Panc1 (cell line): ENCODE results near the gene ATP1B4. TPM values are rescaled to one million over a fixed set of nuclear protein-coding genes. Genes with fewer than 3 reads are reported as not detected.

Experiments
- ATAC-seq: fragments of 200-7000 bp; cut with Tn5 transposase; 2 replicates; pipeline ENCODE4 v1.9.1; 2020; ENCODE audit warnings: mild to moderate bottlenecking, moderate library complexity
- BruUV-seq: library from RNA; stranded (reverse); fragments of 400-500 nt; replicated peaks from 2 replicates; lab custom pipeline; 2021; lab: Mats Ljungman, UMichigan
- CTCF ChIA-PET: fragments of 300-600 bp; sonication (Branson Sonifier 250); formaldehyde crosslinking; loops from one replicate; lab custom pipeline; 2022; ENCODE audit warnings: antibody characterized with exemption; lab: Charles Lee
- POLR2A ChIA-PET: fragments of 300-600 bp; sonication (Branson Sonifier 250); formaldehyde crosslinking; loops from one replicate; lab custom pipeline; 2022; ENCODE audit warnings: antibody characterized with exemption; lab: Charles Lee
- DNase-seq: peaks from one replicate; pipeline ENCODE4 v3.0.0-alpha.2; 2010; ENCODE audit warnings: low read depth, low spot score
- H3K27ac ChIP-seq: 2 replicates; pipeline ENCODE4 v1.5.1; 2011; ENCODE audit warnings: mild to moderate bottlenecking, low read length, inconsistent platforms
- H3K27me3 ChIP-seq: fragments of 200-500 bp; sonication (Bioruptor generic); 2 replicates; pipeline ENCODE4 v1.6.0; 2014; ENCODE audit warnings: low read length, inconsistent platforms; ENCODE audit not compliant: control insufficient read depth, insufficient read depth
- H3K36me3 ChIP-seq: fragments of 200-500 bp; sonication (Bioruptor generic); 2 replicates; pipeline ENCODE4 v1.5.1; 2014; ENCODE audit warnings: inconsistent platforms, mild to moderate bottlenecking, low read length, moderate library complexity; ENCODE audit not compliant: control insufficient read depth, insufficient read depth
- H3K4me1 ChIP-seq: 2 replicates; pipeline ENCODE4 v1.5.1; 2011; ENCODE audit warnings: inconsistent platforms, mild to moderate bottlenecking, low read length, moderate library complexity; ENCODE audit not compliant: control insufficient read depth, insufficient read depth
- H3K4me3 ChIP-seq, 2 experiments: 2 replicates each; pipeline ENCODE4 v1.5.1; 2011 to 2012; ENCODE audit warnings: low read depth in 2 of 2, low read length in 2 of 2, mild to moderate bottlenecking in 2 of 2, inconsistent platforms in 1 of 2, moderate library complexity in 1 of 2
- H3K9me3 ChIP-seq: fragments of 200-500 bp; sonication (Bioruptor generic); 2 replicates; pipeline ENCODE4 v1.5.1; 2014; ENCODE audit warnings: low read depth, mild to moderate bottlenecking, inconsistent platforms, low read length, moderate library complexity; ENCODE audit not compliant: control insufficient read depth, insufficient read depth
- CTCF ChIP-seq: fragments of 450-650 bp; IDR thresholded peaks from 2 replicates; pipeline ENCODE4 v1.5.1; 2017; ENCODE audit warnings: mild to moderate bottlenecking
- POLR2AphosphoS5 ChIP-seq: IDR thresholded peaks from 2 replicates; pipeline ENCODE4 v1.6.1; 2012; ENCODE audit warnings: mild to moderate bottlenecking, low read depth, low read length, moderate library complexity
- REST ChIP-seq, 2 experiments: IDR thresholded peaks; 2 replicates each; pipeline ENCODE4 v1.6.1; 2011 to 2012; ENCODE audit warnings: low read depth in 2 of 2, control low read depth in 1 of 2, low read length in 1 of 2, mild to moderate bottlenecking in 1 of 2, moderate library complexity in 1 of 2; ENCODE audit not compliant: insufficient read depth in 1 of 2
- SIN3A ChIP-seq: IDR thresholded peaks from 2 replicates; pipeline ENCODE4 v1.6.1; 2012; ENCODE audit warnings: low read depth, mild to moderate bottlenecking, low read length, moderate library complexity, borderline replicate concordance; ENCODE audit not compliant: insufficient read depth
- TCF7L2 ChIP-seq: IDR thresholded peaks from 2 replicates; pipeline ENCODE4 v1.6.1; 2011; ENCODE audit warnings: mild to moderate bottlenecking, low read depth, low read length, inconsistent platforms
- in situ Hi-C: cut with HindIII; loops from 2 replicates; pipeline ENCODE4 v1.10.0; 2016; ENCODE audit warnings: low sequenced_read_pairs, low pct_unique_long_range_greater_than_20kb
- intact Hi-C: fragments of 100-400 bp; cut with micrococcal nuclease; formaldehyde crosslinking; loops from one replicate; pipeline ENCODE4 v1.10.0; 2022; ENCODE audit not compliant: unreplicated experiment
- total RNA-seq: library from RNA; stranded (reverse); gene quantifications from one replicate; pipeline ENCODE4 v1.2.1, GENCODE V29; 2021; ENCODE audit not compliant: unreplicated experiment

Gene ATP1B4
- total RNA-seq, 1 experiment from 2014 or later = not detected

GRCh38 chrX:120406638-120407037 lies 44.7 kb downstream of the ATP1B4 start:
- TF ChIP-seq SIN3A (no peak), REST (IDR thresholded peaks at IDR 0.05; ENCODE audit: insufficient read depth in 1 of 2, low read depth in 2 of 2, low read length in 1 of 2) (no peak), TCF7L2 (no peak), POLR2AphosphoS5 (no peak), CTCF (no peak)
- H3K27me3 ChIP-seq = peaks cover 2% of the 10 kb centered on the region; the same call in 1 of the 2 replicates
- no peak for ATAC-seq
- in situ Hi-C loops = no loop called here
- CTCF ChIA-PET = no interaction called here
- H3K4me3 ChIP-seq = no peak overlapping the region
- H3K27ac ChIP-seq = no peak overlapping the region
- no peaks in the 10 kb centered on the region for H3K9me3 ChIP-seq
- intact Hi-C loops = no loop called here
- POLR2A ChIA-PET = interaction anchor here (0.6 kb wide), 1 partner anchor 131 kb away, joined by 11 read pairs; no protein-coding TSS in a partner anchor
- no peaks in the 10 kb centered on the region for H3K36me3 ChIP-seq
- no peaks in the 10 kb centered on the region for H3K4me1 ChIP-seq
- BruUV-seq = no TSS peak
- DNase-seq = no peak

GRCh38 chrX:120408168-120408567 lies 46.3 kb downstream of the ATP1B4 start:
- H3K36me3 ChIP-seq = no peaks in the 10 kb centered on the region
- ChIA-PET POLR2A (no interaction called here), CTCF (no interaction called here)
- no peak for TF ChIP-seq TCF7L2
- no peak for TF ChIP-seq POLR2AphosphoS5
- TF ChIP-seq REST (IDR thresholded peaks at IDR 0.05; ENCODE audit: insufficient read depth in 1 of 2, low read depth in 2 of 2, low read length in 1 of 2) = no peak
- no peak for TF ChIP-seq CTCF
- no peaks in the 10 kb centered on the region for H3K9me3 ChIP-seq
- H3K27ac ChIP-seq = no peak overlapping the region
- intact Hi-C loops (no loop called here), in situ Hi-C loops (no loop called here)
- H3K4me3 ChIP-seq = no peak overlapping the region
- BruUV-seq = no TSS peak
- H3K27me3 ChIP-seq = peaks cover 2% of the 10 kb centered on the region; the same call in 1 of the 2 replicates
- DNase-seq (no peak), ATAC-seq (no peak)
- H3K4me1 ChIP-seq = no peaks in the 10 kb centered on the region
